Naive B cell (primary cell): Measurements from ENCODE around the gene SOX2. TPM values are rescaled to one million over a fixed set of nuclear protein-coding genes. Genes with fewer than 3 reads are reported as not detected.

Source experiments
- ATAC-seq, 2 donors: fragments of 150-1000 bp; cut with Tn5 transposase; 2 replicates each; pipeline ENCODE4 v1.10.0; 2021; ENCODE audit warnings: low read depth in 2 of 2, mild to moderate bottlenecking in 2 of 2, moderate library complexity in 2 of 2
- DNase-seq: peaks from one replicate; pipeline ENCODE4 v3.0.0; 2022
- H3K27ac Mint-ChIP-seq, 6 donors: one replicate each; pipeline ENCODE4 v1.8.0; 2020 to 2022; ENCODE audit warnings: mild to moderate bottlenecking in 6 of 6, mixed read lengths in 6 of 6, moderate library complexity in 5 of 6, inconsistent platforms in 2 of 6
- H3K27me3 Mint-ChIP-seq, 3 donors: one replicate each; pipeline ENCODE4 v1.8.0; 2021 to 2022; ENCODE audit warnings: mixed read lengths in 3 of 3, mild to moderate bottlenecking in 1 of 3
- H3K36me3 Mint-ChIP-seq, 2 donors: one replicate each; pipeline ENCODE4 v1.8.0; 2020 to 2022; ENCODE audit warnings: mixed read lengths in 2 of 2, inconsistent platforms in 1 of 2, mild to moderate bottlenecking in 1 of 2
- H3K4me1 Mint-ChIP-seq, 3 donors: one replicate each; pipeline ENCODE4 v1.8.0; 2020 to 2022; ENCODE audit warnings: mixed read lengths in 3 of 3, inconsistent platforms in 1 of 3, mild to moderate bottlenecking in 1 of 3, moderate library complexity in 1 of 3
- H3K4me3 Mint-ChIP-seq, 8 donors: one replicate each; pipeline ENCODE4 v1.8.0; 2020 to 2022; ENCODE audit warnings: mild to moderate bottlenecking in 8 of 8, mixed read lengths in 8 of 8, moderate library complexity in 8 of 8, inconsistent platforms in 2 of 8
- H3K9me3 Mint-ChIP-seq, 7 donors: one replicate each; pipeline ENCODE4 v1.8.0; 2020 to 2022; ENCODE audit warnings: mixed read lengths in 7 of 7, mild to moderate bottlenecking in 5 of 7, inconsistent platforms in 2 of 7, moderate library complexity in 1 of 7
- polyA plus RNA-seq, 6 donors: library from polyadenylated mRNA; unstranded; fragments of 300-500 nt; fragmentation: Illumina TruSeq; gene quantifications; one replicate each; pipeline ENCODE4 v1.2.3, GENCODE V29; 2021; ENCODE audit warnings: low read depth in 6 of 6

The SOX2 gene
- polyA plus RNA-seq, 6 donors from 2014 or later = not detected

- DNase-seq (no peak), ATAC-seq (no peak)
- Mint-ChIP-seq H3K27ac (peak overlapping the region in 2 of 6 donors; percentile 25 to 33), H3K4me3 (peak overlapping the region in 4 of 8 donors; percentile 13 to 77 (median 44)), H3K4me1 (peaks cover 14 to 28% (median 27%) of the 10 kb centered on the region in 3 donors), H3K27me3 (peaks cover 60 to 76% (median 69%) of the 10 kb centered on the region in 3 donors), H3K36me3 (peaks cover 0 to 8% of the 10 kb centered on the region in 2 donors), H3K9me3 (peaks cover 0 to 26% (median 16%) of the 10 kb centered on the region in 7 donors)
These were observed 15.0 kb upstream of the SOX2 start for GRCh38 chr3:181696626-181697230.

- Mint-ChIP-seq H3K9me3 (peaks cover 0 to 32% (median 17%) of the 10 kb centered on the region in 7 donors), H3K27me3 (peaks cover 65 to 81% (median 79%) of the 10 kb centered on the region in 3 donors), H3K27ac (no peak overlapping the region), H3K4me1 (peaks cover 14 to 32% (median 29%) of the 10 kb centered on the region in 3 donors), H3K36me3 (peaks cover 0 to 10% of the 10 kb centered on the region in 2 donors), H3K4me3 (no peak overlapping the region)
- ATAC-seq (no peak), DNase-seq (no peak)
These were observed 13.3 kb upstream of the SOX2 start for GRCh38 chr3:181698263-181698954.

- H3K4me1 Mint-ChIP-seq = peaks cover 18 to 33% (median 32%) of the 10 kb centered on the region in 3 donors
- peaks cover 69 to 86% (median 86%) of the 10 kb centered on the region in 3 donors for H3K27me3 Mint-ChIP-seq
- no peak overlapping the region for H3K4me3 Mint-ChIP-seq
- peaks cover 0 to 14% of the 10 kb centered on the region in 2 donors for H3K36me3 Mint-ChIP-seq
- ATAC-seq (no peak), DNase-seq (no peak)
- H3K9me3 Mint-ChIP-seq = peaks cover 0 to 35% (median 21%) of the 10 kb centered on the region in 7 donors
- no peak overlapping the region for H3K27ac Mint-ChIP-seq
These were observed 12.4 kb upstream of the SOX2 start for GRCh38 chr3:181699171-181699903.

GRCh38 chr3:181700168-181701087, 11.3 kb upstream of the SOX2 start:
- Mint-ChIP-seq H3K4me1 (peaks cover 23 to 40% (median 37%) of the 10 kb centered on the region in 3 donors), H3K36me3 (peaks cover 0 to 20% of the 10 kb centered on the region in 2 donors), H3K4me3 (peak overlapping the region in 7 of 8 donors; percentile 9 to 69 (median 55)), H3K27me3 (peaks cover 74 to 91% (median 90%) of the 10 kb centered on the region in 3 donors), H3K27ac (peak overlapping the region in 3 of 6 donors; percentile 39 to 94 (median 44)), H3K9me3 (peaks cover 0 to 40% (median 21%) of the 10 kb centered on the region in 7 donors)
- DNase-seq (peak; percentile 31), ATAC-seq (peak; percentile 43 to 51)

- no peak for DNase-seq
- Mint-ChIP-seq H3K9me3 (peaks cover 0 to 40% (median 21%) of the 10 kb centered on the region in 7 donors), H3K4me3 (peak overlapping the region in 1 of 8 donors; percentile 63), H3K27me3 (peaks cover 74 to 90% (median 90%) of the 10 kb centered on the region in 3 donors), H3K27ac (peak overlapping the region in 1 of 6 donors; percentile 39), H3K4me1 (peaks cover 23 to 36% (median 34%) of the 10 kb centered on the region in 3 donors), H3K36me3 (peaks cover 0 to 20% of the 10 kb centered on the region in 2 donors)
- no peak for ATAC-seq
These were observed 10.6 kb upstream of the SOX2 start for GRCh38 chr3:181701096-181701495.

- Mint-ChIP-seq H3K27me3 (peaks cover 72 to 80% (median 77%) of the 10 kb centered on the region in 3 donors), H3K27ac (peak overlapping the region in 2 of 6 donors; percentile 62 to 88), H3K9me3 (peaks cover 0 to 31% (median 17%) of the 10 kb centered on the region in 7 donors), H3K4me1 (peaks cover 18 to 29% (median 28%) of the 10 kb centered on the region in 3 donors), H3K36me3 (peaks cover 0 to 12% of the 10 kb centered on the region in 2 donors), H3K4me3 (peak overlapping the region in 4 of 8 donors; percentile 11 to 69 (median 18))
- no peak for DNase-seq
- ATAC-seq = no peak
These were observed 7.9 kb upstream of the SOX2 start for GRCh38 chr3:181703601-181704420.

- peaks cover 68 to 73% (median 69%) of the 10 kb centered on the region in 3 donors for H3K27me3 Mint-ChIP-seq
- DNase-seq (no peak), ATAC-seq (no peak)
- H3K27ac Mint-ChIP-seq = peak overlapping the region in 2 of 6 donors; percentile 49 to 78
- peaks cover 0 to 31% (median 17%) of the 10 kb centered on the region in 7 donors for H3K9me3 Mint-ChIP-seq
- H3K36me3 Mint-ChIP-seq = peaks cover 0 to 12% of the 10 kb centered on the region in 2 donors
- H3K4me1 Mint-ChIP-seq = peaks cover 19 to 30% (median 30%) of the 10 kb centered on the region in 3 donors
- peak overlapping the region in 7 of 8 donors; percentile 0 to 72 (median 22) for H3K4me3 Mint-ChIP-seq
These were observed 7.2 kb upstream of the SOX2 start for GRCh38 chr3:181704421-181705085.

GRCh38 chr3:181705086-181705480, 6.6 kb upstream of the SOX2 start:
- H3K9me3 Mint-ChIP-seq = peaks cover 0 to 28% (median 14%) of the 10 kb centered on the region in 7 donors

GRCh38 chr3:181707980-181708379, 3.7 kb upstream of the SOX2 start:
- ATAC-seq (no peak), DNase-seq (no peak)
- Mint-ChIP-seq H3K4me3 (no peak overlapping the region), H3K4me1 (peaks cover 17 to 23% (median 17%) of the 10 kb centered on the region in 3 donors), H3K27me3 (peaks cover 42 to 61% (median 50%) of the 10 kb centered on the region in 3 donors), H3K36me3 (peaks cover 0 to 12% of the 10 kb centered on the region in 2 donors), H3K27ac (no peak overlapping the region), H3K9me3 (peaks cover 0 to 12% (median 10%) of the 10 kb centered on the region in 7 donors)

More at GRCh38 chr3:181705086-181705480, 6.6 kb upstream of the SOX2 start:
- Mint-ChIP-seq H3K36me3 (peaks cover 0 to 12% of the 10 kb centered on the region in 2 donors), H3K4me1 (peaks cover 24 to 31% (median 30%) of the 10 kb centered on the region in 3 donors), H3K27me3 (peaks cover 64 to 71% (median 67%) of the 10 kb centered on the region in 3 donors), H3K27ac (no peak overlapping the region), H3K4me3 (peak overlapping the region in 2 of 8 donors; percentile 37 to 40)
- ATAC-seq (no peak), DNase-seq (no peak)

GRCh38 chr3:181709537-181710279, 2.0 kb upstream of the SOX2 start:
- DNase-seq (peak; percentile 42), ATAC-seq (no peak)
- Mint-ChIP-seq H3K4me1 (peaks cover 14 to 19% (median 15%) of the 10 kb centered on the region in 3 donors), H3K27ac (peak overlapping the region in 5 of 6 donors; percentile 47 to 94 (median 77)), H3K4me3 (peak overlapping the region in 5 of 8 donors; percentile 16 to 65 (median 55)), H3K36me3 (peaks cover 0 to 2% of the 10 kb centered on the region in 2 donors), H3K27me3 (peaks cover 31 to 57% (median 42%) of the 10 kb centered on the region in 3 donors), H3K9me3 (peaks cover 0 to 13% (median 6%) of the 10 kb centered on the region in 7 donors)
